ENCODE data around the gene PHLDB3.

DNA sequence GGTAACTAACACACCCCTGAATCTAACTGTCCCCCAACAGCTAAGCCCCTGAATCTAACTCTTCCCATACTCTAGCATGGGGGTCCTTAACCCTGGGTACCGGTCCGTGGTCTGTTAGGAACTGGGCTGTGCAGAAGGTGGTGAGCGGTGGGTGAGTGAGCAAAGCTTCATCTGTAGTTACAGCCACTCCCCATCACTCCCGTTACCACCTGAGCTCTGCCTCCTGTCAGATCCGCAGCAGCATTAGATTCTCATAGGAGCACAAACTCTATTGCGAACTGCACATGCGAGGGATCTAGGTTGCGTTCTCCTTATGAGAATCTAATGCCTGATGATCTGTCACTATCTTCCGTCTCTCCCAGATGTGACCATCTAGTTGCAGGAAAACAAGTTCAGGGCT is 6.2 kb upstream of the PHLDB3 start:
- TF ChIP-seq, protein P1, sequence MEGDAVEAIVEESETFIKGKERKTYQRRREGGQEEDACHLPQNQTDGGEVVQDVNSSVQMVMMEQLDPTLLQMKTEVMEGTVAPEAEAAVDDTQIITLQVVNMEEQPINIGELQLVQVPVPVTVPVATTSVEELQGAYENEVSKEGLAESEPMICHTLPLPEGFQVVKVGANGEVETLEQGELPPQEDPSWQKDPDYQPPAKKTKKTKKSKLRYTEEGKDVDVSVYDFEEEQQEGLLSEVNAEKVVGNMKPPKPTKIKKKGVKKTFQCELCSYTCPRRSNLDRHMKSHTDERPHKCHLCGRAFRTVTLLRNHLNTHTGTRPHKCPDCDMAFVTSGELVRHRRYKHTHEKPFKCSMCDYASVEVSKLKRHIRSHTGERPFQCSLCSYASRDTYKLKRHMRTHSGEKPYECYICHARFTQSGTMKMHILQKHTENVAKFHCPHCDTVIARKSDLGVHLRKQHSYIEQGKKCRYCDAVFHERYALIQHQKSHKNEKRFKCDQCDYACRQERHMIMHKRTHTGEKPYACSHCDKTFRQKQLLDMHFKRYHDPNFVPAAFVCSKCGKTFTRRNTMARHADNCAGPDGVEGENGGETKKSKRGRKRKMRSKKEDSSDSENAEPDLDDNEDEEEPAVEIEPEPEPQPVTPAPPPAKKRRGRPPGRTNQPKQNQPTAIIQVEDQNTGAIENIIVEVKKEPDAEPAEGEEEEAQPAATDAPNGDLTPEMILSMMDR (IDR thresholded peaks at IDR 0.05; ENCODE audit: insufficient read depth, low read length, poor library complexity, severe bottlenecking): no peak
- TF ChIP-seq EZH2phosphoT487 (conservative IDR thresholded peaks at IDR 0.05; ENCODE audit: low read length): no peak
